Pons (tissue), 1 donor: ENCODE measurements around the gene TNRC6B.
"Not testable (repeated sequence)": the region's sequence is repeated elsewhere in the genome, so short reads cannot be mapped to it uniquely, and the experiment has no call there.

Experiments
- DNase-seq: peaks from one replicate; pipeline ENCODE4 v3.0.0-alpha.2; 2016; ENCODE audit warnings: low spot score

Gene TNRC6B, protein sequence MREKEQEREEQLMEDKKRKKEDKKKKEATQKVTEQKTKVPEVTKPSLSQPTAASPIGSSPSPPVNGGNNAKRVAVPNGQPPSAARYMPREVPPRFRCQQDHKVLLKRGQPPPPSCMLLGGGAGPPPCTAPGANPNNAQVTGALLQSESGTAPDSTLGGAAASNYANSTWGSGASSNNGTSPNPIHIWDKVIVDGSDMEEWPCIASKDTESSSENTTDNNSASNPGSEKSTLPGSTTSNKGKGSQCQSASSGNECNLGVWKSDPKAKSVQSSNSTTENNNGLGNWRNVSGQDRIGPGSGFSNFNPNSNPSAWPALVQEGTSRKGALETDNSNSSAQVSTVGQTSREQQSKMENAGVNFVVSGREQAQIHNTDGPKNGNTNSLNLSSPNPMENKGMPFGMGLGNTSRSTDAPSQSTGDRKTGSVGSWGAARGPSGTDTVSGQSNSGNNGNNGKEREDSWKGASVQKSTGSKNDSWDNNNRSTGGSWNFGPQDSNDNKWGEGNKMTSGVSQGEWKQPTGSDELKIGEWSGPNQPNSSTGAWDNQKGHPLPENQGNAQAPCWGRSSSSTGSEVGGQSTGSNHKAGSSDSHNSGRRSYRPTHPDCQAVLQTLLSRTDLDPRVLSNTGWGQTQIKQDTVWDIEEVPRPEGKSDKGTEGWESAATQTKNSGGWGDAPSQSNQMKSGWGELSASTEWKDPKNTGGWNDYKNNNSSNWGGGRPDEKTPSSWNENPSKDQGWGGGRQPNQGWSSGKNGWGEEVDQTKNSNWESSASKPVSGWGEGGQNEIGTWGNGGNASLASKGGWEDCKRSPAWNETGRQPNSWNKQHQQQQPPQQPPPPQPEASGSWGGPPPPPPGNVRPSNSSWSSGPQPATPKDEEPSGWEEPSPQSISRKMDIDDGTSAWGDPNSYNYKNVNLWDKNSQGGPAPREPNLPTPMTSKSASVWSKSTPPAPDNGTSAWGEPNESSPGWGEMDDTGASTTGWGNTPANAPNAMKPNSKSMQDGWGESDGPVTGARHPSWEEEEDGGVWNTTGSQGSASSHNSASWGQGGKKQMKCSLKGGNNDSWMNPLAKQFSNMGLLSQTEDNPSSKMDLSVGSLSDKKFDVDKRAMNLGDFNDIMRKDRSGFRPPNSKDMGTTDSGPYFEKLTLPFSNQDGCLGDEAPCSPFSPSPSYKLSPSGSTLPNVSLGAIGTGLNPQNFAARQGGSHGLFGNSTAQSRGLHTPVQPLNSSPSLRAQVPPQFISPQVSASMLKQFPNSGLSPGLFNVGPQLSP (N-terminal part only)

DNA sequence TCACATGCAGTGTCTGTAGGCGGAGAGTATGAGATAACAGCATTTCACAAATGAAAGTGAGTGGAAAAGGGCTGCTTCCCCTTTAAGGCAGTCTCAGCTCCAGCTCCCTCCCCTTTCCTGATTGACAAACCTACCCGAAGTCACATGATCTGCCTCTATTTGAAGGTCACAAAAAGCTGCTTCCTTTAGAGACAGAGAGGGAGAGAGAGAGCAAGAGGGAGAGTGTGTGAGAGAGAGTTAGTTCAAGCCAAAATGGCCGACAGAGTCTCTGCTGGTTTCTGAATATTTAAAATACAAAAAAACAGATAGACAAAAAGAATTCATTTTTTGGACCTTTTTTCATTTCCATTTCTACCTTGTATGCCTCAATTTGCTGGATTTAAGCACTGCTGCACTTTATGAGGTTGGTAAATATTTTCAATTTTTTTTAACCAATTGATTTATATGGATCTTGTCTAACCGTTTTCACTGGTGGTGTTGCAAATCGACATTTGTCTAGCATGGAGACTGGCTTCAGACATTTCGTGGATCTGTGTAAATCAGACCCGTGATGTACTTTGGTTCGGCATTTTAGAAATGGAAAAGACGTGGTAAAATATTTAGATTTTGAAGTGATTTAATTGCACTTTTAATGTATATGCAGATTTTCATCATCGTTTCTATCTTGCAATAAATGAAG, at the start of gene TNRC6B:
Gene TNRC6B, plus strand, starts transcription at position 188 of the 679 bp plus-strand sequence. Its CDS starts 211 bp downstream, at position 399.
- DNase-seq = peak; percentile 100

DNA sequence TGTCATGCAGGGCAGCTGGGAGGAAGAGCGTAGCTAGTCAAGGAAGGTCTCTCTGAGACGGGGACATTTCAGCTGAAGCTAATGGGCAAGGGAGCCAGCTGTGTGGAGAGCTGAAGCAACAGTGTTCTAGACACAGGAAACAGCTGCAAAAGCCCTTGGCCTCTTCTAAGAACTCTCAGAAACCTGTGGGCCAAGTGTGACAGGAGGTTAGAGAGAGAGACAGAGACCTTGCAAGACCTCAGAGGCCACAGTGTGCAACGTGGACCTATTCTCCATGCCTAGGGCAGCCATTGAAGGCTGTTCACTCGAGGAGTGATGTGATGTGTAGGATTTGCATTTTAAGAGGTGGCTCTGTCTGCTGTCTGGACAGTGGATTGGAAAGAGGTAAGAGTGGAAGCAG, 48.7 kb upstream of the TNRC6B start:
- DNase-seq = no peak

DNA sequence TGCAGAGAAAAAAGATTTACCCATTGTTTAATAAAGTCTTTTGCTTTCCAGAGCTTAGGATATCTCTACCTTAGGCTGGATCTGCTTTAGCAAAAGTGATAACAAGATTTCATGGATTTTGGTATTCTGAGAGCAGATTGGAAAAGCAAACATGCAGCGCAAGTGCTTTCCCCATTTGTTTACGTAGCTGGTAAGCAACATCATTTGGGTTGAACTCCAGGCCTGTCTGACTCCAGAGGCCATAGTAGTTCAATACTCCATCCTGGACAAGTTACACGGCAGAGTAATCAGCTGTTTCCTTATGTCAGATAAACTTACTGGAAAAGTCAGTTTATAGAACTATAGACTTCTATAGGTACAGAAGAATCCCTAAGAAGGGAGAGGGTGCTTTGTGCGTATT, 40.6 kb upstream of the TNRC6B start:
- no peak for DNase-seq

DNA sequence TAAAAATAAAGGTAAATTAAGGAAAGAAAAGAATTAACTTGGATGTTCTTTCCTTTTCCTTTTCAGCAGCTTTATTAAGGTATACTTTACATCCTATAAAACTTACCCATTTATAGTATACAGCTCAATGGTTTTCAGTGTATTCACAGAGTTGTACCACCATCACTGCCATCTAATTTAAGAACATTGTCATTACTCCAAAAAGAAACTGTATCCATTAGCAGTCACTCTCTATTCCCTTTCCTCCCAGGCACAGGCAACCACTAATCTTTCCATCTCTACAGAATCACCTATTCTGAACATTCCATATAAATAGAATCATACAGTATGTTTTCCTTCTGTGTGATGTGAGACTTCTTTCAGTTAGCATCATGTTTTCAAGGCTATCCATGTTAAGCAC, 38.9 kb upstream of the TNRC6B start:
- DNase-seq = no peak

DNA sequence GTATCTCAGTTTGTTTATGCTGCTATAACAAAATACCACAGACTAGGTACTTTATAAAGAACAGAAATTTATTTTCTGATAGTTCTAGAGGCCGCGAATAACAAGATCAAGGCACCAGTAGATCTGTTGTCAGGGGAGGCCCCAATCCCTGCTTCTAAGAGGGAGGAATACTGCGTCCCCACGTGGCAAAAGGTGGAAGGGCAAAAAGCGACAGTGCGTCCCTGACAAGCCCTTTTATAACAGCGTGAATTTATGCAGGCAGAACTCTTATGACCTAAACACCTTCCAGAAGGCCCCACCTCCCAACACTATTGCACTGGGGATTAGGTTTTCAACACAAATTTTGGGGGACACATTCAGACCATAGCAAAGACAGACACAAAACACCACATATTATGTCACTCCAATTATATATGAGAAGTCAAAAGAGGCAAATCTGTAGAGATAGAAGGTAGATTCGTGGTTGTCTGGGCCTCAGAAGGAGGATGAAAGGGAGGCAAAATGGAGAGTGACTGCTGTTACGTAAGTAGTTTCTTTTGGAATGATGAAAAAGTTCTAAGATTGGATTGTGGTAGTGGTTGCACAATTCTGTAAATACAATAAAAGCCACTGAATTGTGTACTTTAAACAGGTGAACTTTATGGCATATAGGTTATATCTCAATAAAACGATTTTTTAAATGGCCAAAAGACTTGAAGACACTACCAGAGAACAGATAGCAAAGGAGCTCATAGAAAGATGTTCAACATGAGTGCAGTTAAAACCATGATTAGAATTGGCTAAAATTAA, 30.1 kb upstream of the TNRC6B start:
- no peak for DNase-seq

DNA sequence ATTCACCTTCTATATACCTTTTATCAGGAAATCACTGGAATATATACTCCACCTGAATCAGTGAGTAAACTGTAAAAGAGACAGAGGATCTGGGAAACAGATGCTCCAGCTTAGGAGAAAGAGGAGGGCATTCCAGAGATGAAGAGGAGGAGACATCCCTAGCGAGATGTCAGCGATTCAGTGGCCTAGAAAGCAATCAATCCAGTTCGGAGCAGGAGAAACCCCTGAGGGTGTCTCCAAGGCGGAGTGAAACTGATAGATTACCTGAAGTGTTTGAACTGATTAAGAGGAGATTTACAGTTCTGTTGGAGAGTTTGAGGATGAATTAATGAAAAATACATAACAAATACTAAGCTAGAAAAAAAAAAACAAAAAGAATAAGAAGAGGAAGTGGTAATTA, 24.5 kb upstream of the TNRC6B start:
- DNase-seq = no peak

DNA sequence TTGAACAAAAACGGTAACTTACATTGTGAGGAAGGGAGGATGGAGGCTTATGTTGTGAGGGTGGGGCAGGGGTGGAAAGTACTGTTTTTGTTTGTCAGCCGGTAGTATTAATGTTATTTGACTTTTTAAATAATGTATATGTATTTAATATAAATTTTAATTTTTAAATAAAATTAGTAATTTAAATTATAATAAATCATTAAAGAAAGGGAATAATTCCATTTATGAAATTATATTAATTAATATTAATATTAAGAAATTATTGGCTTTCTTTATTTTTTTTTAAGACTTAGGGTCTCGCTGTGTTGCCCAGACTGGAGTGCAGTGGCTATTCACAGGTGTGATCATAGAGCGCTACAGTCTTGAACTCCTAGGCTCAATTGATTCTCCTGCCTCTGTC, 24.0 kb upstream of the TNRC6B start:
- no peak for DNase-seq

DNA sequence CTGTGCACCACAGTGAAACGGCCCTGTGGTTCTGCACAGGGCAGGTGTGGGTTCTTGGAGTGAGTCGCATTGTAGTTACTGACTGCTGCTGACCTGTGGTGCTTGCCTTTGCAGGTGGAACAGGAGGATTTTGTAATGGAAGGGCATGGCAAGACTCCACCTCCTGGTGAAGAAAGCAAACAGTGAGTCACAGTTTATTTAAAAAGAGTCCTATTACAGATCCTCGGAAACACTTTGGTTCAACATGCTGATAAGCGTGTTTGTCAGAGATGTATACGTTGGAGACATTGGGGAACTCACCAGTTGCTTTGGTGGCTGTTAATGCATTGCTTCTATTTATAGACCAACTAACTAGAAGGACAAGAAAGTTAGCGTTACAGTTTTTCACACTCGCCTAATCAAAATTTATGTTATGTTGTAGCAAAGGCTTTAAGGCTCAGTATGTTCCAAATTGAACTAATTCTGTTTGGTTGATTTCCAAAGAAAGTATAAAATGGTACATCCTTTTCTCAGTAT, 21.7 kb upstream of the TNRC6B start:
- DNase-seq = no peak

DNA sequence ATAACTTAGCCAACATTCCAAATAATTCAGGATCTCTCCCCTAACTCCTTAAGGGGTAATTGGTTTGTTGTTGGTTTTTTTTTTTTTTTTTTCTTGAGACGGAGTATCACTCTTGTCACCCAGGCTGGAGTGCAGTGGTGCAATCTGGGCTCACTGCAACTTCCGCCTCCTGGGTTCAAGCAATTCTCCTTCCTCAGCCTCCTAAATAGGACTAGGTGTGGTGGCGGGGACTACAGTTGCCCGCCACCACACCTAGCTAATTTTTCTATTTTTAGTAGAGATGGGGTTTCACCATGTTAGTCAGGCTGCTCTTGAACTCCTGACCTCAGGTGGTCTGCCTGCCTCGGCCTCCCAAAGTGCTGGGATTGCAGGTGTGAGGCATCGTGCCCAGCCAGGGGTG, 21.0 kb upstream of the TNRC6B start:
- not testable (repeated sequence) for DNase-seq

DNA sequence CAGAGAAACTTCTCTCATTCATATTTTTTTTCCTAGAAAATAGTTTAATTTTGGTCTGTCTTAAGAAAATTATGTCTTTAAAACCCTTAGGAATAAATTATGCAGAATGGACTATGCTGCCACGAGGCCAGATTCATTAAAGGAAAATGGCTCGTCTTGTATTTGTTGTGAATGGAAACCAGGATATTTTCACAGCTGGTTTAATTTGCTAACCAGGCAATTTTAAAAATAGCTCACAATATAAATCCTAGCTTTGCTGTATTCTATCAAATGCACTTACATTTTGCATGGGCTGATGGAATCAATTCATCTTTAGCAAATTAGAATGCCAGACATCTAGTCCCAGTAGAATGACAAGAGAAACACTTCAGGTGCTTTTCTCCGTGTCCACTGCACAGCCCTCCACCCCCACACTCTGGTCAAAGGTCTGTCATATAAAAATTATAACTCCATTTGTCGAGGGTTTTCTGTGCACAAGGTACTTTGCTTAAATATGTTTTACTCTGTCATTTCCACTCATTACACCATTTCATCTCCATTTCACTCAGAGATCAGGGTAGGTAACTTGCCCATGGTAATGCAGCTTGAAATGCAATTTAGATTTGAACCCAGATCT, 20.3 kb upstream of the TNRC6B start:
- DNase-seq = no peak

DNA sequence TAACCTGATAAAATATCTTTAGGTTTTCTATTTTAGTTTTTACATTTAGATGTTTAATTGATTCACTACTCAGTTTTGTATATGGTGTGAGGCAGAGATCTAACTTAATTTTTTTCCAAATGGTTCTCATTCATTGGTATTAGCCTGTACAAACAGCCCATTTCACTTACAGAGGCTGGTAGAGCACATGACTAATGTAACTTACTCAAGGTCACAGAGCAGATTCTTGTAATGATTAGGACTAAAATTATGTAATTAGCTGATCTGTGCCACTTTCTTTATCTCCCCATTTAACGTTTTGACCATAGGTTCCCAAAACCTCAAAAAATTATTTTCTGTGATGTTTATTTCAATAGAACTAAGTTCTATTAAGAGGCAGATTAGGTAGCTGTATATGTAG, 16.5 kb upstream of the TNRC6B start:
- no peak for DNase-seq

DNA sequence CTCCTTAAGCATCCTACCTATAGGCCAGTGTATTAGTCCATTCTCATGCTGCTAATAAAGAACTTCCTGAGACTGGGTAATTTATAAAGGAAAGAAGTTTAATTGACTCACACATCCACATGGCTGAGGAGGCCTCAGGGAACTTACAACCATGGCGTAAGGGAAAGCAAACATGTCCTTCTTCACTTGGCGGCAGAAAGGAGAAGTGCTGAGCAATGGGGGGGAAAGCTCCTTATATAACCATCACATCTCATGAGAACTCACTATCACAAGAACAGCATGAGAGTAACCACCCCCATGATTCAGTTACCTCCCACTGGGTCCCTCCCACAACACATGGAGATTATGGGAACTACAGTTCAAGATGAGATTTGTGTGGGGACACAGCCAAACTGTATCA, 12.2 kb upstream of the TNRC6B start:
- DNase-seq = not testable (repeated sequence)

DNA sequence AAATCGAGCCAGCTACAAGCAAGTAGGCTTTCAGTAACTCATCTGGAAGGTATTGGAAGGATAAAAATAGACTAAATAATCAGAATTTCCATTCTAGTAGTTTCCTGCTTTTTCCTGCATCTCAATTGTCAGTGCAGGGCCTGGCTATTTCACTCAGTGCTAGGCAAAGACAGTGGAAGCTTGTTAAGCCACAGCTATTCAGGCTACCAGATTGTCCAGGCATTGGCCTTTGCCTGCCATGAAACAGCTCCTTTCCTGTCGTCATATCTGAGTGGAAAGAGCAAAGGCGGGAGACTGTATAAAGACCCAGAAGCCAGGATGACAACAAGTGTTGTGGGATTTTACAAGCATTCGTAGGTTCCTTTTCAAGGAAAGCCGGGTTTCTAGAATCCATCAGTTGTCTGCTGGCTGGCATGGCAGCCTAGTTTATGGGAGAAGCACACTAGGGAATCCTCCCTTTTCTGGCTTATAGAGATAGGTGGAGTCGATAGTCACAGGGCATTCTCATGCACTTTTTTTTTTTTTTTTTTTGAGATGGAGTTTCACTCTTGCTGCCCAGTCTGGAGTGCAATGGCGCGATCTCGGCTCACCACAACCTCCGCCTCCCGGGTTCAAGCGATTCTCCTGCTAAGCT, 2.0 kb upstream of the TNRC6B start:
- peak; percentile 73 for DNase-seq

DNA sequence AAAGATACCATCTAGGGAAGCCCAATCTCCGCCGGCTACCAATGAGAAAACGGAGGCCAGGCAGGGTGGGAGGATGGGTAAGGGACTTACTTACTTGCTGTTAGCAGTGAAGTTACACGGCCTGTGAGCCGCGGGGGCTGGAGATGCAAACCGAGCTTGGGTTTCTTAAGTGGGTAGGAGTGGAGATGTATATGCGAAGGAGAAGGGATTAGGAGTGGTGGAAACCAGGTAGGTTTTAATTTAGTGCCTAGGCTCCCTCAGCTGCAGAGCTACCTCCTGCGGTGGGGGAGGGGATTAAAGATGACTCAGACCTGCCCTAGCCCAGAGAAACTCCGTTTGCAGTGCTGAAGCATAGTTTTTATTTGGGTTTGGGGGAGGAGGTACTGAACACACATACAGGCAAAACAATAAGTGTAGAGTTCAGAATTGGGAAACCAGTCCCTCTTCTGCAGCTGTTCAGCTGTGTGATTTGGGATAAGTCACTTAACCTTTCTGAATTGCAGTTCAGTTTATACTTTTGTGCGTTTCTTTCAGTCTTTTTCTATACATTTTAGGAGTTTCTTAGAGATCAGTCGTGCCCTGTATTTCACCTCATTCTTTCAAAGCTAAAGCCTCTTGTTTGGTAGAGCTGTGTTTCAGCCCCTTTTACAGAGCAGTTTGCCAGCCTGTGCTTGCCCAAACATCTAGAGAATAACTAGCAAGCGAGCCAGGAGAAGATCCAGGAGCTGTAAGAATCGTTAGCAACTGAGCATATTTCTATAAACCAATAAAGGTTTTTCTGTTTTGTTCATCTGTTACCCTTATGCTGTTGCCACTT, 596 bp upstream of the TNRC6B start:
- peak; percentile 25 for DNase-seq

DNA sequence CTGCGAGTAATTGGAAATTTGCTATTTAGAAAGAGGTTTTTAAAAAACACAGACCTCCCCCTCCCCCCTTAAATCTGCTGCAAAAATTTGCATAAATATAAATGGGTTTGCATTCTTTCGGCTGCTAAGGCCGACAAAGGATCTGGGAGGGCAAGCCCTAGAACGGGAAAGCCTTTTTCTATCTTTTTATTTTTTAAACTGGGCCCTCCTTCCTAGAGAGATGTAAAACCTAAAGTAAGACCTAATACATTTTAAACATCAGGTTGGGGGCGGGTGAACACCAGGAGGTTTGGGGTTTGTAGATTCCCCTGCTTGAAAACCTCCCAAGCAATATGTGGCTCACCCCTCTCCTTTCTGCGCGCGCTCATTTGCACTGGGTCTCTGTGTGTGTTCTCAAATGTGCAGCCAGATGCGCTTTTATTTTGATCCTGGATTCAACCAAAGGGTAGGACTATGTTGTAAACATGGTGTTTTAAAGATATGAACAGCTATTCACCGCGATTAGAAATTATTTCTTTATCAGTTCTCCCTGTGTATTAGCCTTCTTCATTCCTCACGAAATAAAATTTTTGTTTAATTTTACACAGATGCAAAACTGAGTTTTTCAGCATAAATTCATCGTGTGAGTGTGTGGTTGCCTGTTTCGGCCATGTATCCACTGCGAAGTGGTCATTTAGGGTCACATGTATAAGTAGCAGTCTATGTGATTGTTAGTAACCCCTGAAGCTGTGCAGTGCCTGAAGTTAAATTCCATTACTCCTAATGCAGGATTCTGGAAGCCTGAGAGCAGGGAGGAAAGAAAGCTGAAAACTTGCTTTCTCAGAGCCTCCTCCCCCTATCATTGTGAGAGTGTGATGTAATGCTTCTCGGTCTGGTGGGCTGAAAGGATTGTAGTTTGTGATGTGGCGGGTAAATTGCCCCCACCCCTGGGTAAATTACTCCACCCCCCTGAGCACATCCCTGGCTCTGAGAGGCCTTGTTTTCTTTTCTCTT, 988 bp downstream of the TNRC6B start:
- DNase-seq = peak; percentile 70

DNA sequence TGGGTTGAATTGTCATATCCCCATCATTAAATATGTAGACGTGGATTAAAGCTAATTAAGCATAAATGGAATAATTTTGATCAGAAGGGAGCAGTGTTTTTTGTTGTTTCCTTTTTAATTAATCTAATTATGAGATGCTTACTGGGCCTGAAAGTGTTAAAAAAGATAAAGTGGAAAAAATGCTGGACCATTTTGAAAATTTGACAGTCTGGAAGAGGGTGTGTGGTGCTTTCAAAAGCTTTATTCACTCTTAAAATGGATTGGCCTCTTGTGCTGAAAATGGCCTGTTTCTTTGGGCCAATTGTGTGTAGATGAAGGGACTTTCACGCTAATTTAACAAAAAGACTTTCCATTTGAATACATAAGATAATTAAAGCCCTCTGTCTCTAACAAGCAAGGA, 1.8 kb downstream of the TNRC6B start:
- peak; percentile 61 for DNase-seq

DNA sequence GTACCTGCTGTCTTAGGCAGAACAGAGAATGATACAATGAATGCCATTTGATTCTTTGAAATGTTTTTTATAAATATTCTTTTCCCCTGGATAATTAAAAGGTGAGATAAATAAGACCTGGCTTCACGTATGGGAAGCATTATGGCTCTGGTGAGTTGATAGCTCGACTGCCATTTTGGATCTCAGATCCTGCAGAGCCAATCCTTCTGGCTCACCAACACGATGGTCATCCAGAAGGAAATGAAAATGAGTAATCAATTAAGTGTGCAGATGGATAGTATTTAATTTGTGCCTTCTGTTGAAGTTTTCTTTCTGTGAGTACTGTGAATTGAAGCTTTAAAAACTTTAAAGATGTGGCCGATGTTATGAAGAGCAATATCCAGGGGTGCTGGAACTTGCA, 2.7 kb downstream of the TNRC6B start:
- DNase-seq = no peak

DNA sequence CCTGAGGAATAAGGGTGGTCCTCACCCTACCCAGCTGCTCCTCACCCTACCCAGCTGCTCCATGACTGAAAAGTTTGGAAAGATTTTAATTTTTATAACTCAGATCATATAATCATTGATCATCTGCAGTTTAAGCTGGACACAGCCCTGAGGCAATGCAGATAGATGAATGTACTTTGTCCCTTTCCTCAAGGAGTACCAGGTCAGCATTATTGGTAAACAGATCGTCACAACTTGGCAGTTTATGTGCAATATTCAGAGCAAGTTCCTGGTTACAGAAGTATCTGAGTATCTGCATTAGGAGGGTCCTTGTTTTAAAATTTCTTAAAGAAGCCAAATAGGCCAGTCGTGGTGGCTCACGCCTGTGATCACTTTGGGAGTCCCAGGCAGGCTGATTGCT, 3.6 kb downstream of the TNRC6B start:
- no peak for DNase-seq
